Fibroblast of skin of left biceps (primary cell): ENCODE results near the gene PRKG1.
"Not testable (repeated sequence)": the region's sequence is repeated elsewhere in the genome, so short reads cannot be mapped to it uniquely, and the experiment has no call there.

Experiments
- DNase-seq, 2 experiments: peaks; one replicate each; pipeline ENCODE4 v3.0.0-alpha.2; 2013; ENCODE audit warnings: low read depth in 2 of 2

Gene PRKG1

GRCh38 chr10:51321300-51321699 lies 247.0 kb downstream of the PRKG1 start:
- DNase-seq, result no peak

- peak; percentile 61 to 62 for DNase-seq
Observed at GRCh38 chr10:51321980-51322379, 247.7 kb downstream of the PRKG1 start.

- DNase-seq, result no peak
Observed at GRCh38 chr10:51325649-51326048, 251.4 kb downstream of the PRKG1 start.

- no peak for DNase-seq
Observed at GRCh38 chr10:51326174-51326573, 251.9 kb downstream of the PRKG1 start.

- DNase-seq, result no peak
Observed at GRCh38 chr10:51327432-51327831, 253.1 kb downstream of the PRKG1 start.

- no peak for DNase-seq
Observed at GRCh38 chr10:51340366-51340765, 266.1 kb downstream of the PRKG1 start.

GRCh38 chr10:51340845-51341610 lies 266.7 kb downstream of the PRKG1 start:
- no peak for DNase-seq

GRCh38 chr10:51341745-51342144 lies 267.5 kb downstream of the PRKG1 start:
- not testable (repeated sequence) for DNase-seq

GRCh38 chr10:51342381-51342780 lies 268.1 kb downstream of the PRKG1 start:
- DNase-seq, result no peak

GRCh38 chr10:51343391-51343790 lies 269.1 kb downstream of the PRKG1 start:
- DNase-seq, result no peak

- DNase-seq, result no peak
Observed at GRCh38 chr10:51344371-51344770, 270.1 kb downstream of the PRKG1 start.

GRCh38 chr10:51348622-51349021 lies 274.3 kb downstream of the PRKG1 start:
- DNase-seq, result no peak

GRCh38 chr10:51357170-51357569 lies 282.9 kb downstream of the PRKG1 start:
- DNase-seq, result no peak

GRCh38 chr10:51358227-51358626 lies 283.9 kb downstream of the PRKG1 start:
- no peak for DNase-seq

GRCh38 chr10:51363415-51363814 lies 289.1 kb downstream of the PRKG1 start:
- DNase-seq, result no peak

- DNase-seq, result no peak
Observed at GRCh38 chr10:51364674-51365073, 290.4 kb downstream of the PRKG1 start.

- DNase-seq, result no peak
Observed at GRCh38 chr10:51366044-51366443, 291.8 kb downstream of the PRKG1 start.

GRCh38 chr10:51367127-51367526 lies 292.8 kb downstream of the PRKG1 start:
- no peak for DNase-seq

GRCh38 chr10:51367694-51368093 lies 293.4 kb downstream of the PRKG1 start:
- no peak for DNase-seq

GRCh38 chr10:51368943-51369342 lies 294.7 kb downstream of the PRKG1 start:
- DNase-seq, result no peak

- DNase-seq, result no peak
Observed at GRCh38 chr10:51369903-51370302, 295.6 kb downstream of the PRKG1 start.

- DNase-seq, result no peak
Observed at GRCh38 chr10:51371743-51372142, 297.5 kb downstream of the PRKG1 start.

GRCh38 chr10:51375790-51376189 lies 301.5 kb downstream of the PRKG1 start:
- no peak for DNase-seq
